ENCODE data around the gene SKI.

Gene SKI

GRCh38 chr1:2228157-2228594 lies at the start of gene SKI:
Gene SKI (plus strand): TSS chr1:2228319. CDS start chr1:2228767, 448 bp downstream.
- no peak for DNase-seq

- no peak for DNase-seq
Observed at GRCh38 chr1:2178875-2179274, 49.2 kb upstream of the SKI start.

DNA sequence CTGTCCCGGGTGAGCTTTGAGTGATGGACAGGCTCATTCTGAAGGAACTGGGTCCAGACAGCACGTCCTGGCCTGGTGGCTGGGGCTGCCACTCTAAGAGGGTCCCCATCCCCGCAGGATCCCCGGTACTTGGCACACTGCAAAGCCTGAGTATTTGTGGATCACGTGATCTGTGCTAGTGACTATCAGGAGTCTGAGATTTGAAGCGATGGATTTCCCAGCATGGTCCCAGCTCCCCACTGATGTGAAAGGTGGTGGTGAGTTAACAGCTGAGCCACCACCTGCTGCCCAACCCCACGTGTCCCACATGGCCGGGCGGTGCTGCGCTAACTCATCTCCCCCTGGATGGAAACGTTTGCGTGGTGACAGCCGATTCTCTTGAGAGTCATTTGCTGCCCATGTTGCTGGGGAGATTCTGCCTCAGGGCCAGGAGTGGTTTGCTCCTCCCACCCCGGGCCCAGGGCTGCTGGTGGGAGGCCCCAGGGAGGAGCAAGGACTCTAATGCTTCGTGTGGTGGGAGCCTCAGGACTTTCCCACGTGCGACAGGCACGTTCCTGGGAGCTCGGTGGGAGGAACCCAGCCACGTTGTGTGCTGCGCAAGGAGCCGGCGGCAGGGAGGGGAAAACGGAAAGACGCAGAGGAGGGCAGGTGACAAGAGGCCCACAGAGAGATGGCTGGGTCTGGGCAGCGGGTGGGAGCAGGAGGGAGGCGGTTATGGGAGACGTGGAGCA lies 48.7 kb upstream of the SKI start:
- no peak for DNase-seq

DNA sequence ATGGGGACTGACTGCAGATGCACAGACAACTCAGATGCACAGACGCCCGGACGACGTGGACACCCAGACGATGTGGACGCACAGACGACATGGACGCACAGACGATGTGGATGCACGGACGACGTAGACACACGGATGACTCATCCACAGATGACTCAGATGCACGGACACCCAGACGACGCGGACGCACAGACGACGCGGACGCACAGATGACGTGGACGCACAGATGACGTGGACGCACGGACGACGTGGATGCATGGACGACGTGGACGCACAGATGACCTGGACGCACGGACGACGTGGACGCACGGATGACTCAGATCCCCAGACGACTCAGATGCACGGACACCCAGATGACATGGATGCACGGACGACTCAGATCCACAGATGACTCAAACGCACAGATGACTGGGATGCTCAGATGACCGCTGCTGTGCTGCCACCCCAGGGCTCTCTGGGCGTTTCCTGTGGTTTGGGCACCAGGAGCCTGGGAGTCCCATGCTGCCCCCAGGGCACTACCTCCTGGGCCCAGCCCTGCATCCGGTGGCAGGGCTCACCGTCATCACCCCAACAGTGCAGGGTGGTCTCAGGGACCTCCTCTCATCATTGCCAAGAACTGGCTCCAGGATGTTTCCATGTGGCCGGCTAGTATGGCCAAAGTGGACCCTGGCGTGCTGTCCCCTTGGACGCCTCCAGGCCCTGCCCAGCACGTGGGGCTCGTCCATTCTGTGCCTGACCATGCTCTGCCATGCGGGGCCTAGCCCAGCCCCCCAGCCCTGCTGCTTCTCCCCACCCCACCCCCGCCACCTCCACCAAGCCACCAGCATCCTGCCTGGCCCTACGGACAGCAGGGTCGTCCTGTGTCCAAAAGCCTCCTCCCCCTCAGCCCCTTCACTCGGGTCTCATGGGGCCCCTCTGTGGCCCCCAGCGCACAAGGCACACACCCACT lies 47.5 kb upstream of the SKI start:
- no peak for DNase-seq

GRCh38 chr1:2181271-2181670 lies 46.8 kb upstream of the SKI start:
- DNase-seq = no peak

DNA sequence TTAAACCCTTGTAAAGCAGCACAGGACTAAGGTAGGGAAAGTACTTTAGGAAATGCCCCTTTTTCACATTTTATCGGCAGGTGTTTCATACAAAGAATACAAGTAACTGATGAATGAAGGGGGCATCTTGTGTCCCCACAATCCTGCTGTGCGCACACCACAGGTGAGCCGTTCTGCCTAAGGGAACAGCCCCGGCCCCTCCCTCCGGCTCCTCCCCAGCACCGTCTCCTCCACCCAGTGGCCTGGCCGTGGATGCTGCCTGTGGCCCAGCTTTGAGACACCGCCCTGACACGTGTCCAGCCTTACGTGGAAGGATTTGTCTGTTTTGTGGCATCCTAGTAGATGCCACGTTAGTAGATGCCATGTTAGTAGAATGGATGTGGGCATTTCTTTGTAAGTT lies 46.4 kb upstream of the SKI start:
- DNase-seq = no peak

GRCh38 chr1:2182376-2182775 lies 45.7 kb upstream of the SKI start:
- DNase-seq = no peak

DNA sequence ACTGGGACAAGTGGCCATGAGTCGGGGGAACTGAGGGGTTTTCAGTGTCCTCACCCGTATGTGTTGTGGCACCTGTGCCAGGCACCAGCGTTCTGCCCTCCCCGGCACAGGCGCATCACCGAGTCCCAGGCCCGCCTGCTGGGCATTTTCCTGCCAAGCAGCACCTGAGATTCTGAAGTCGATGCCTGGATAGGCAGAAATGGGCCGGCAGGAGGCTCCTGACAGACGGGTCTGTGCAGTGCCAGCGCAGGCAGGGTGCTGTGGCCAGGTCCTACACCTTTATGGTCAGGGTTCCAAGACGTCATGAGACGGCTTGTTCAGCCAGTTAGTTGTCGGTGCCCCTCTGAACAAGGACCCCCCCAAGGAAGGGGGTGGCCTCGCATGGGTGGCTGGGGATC lies 44.2 kb upstream of the SKI start:
- DNase-seq = no peak

DNA sequence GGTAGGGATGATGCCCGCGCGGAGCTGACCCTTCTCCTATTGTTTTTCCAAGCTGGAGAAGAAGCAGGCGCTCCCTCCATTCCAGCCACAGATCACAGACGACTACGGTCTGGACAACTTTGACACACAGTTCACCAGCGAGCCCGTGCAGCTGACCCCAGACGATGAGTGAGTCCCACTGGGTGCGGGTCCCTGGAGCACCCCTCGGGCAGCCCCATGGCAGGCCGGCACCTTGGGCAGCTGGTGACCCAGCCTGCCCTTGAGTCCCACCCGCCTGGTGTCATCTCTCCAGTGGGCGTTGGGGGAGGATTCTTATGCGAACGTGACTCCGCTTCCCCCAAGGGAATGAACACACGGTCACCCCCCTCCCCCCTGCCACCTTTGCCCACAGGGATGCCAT lies 43.6 kb upstream of the SKI start:
- no peak for DNase-seq

DNA sequence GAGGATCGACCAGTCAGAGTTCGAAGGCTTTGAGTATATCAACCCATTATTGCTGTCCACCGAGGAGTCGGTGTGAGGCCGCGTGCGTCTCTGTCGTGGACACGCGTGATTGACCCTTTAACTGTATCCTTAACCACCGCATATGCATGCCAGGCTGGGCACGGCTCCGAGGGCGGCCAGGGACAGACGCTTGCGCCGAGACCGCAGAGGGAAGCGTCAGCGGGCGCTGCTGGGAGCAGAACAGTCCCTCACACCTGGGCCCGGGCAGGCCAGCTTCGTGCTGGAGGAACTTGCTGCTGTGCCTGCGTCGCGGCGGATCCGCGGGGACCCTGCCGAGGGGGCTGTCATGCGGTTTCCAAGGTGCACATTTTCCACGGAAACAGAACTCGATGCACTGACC lies 43.2 kb upstream of the SKI start:
- DNase-seq = no peak

DNA sequence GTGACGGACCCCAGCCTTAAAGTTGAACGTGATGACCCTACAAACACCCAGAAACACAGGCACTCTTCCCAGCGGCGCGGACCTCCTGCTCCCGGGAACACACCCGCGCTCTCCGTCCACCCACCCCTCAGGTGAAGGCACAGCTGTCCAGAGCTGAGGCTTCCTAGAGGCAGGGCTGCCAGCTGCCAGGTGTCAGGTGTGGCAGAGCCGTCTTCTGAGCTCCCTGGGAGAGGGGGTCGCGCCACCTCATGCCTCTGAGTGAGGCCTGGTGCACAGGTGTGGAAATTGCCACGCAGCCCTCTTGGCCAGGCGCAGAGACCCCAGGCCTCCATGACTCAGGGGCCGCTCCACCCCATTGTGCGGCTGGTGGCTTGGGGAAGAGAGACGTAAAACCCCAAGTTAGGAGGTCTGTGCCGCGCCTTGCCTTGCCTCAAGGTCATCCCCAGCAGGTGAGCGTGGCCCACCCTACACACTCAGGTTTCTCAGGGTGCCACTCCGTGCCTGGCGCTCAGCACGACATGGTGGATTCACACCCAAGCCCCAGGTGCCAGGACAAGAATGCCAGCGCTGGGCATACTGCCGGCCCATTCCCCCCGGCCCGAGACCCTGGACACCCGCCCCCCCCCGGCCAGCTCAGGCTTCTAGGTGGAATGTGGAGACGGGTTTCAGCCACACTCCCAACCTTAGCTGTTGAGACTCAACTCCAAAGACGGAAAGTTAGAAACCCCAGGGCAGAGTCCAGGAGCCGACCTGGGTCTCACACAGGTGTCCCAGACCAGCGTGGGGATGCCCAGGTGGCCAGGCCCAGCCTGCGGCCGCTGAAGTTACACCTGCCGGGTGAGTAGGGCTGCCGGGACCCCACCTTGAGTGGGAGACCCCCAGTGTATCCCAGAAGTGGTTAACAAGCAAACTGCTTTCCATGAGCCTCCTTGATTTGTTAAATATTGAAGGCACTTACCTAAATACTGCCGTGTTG lies 42.0 kb upstream of the SKI start:
- no peak for DNase-seq

DNA sequence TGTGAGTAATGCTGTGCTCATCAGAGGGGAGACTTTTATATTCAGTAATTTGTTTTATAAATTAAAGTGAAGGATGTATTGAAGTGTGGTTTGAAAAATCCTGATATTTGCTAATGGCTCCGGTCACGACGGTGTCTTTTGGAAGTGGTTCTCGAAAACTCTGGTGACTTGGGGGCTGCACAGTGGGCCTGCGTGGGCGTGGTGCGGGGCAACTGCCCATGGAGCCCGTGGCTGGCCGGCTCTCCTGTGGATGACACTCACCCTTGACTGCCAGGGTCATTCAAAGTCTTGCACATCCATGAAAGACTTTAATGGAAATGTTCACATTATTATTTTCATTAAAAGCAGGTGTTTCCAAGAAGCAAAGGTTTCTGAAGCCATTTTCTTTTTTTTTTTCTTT lies 41.2 kb upstream of the SKI start:
- no peak for DNase-seq

DNA sequence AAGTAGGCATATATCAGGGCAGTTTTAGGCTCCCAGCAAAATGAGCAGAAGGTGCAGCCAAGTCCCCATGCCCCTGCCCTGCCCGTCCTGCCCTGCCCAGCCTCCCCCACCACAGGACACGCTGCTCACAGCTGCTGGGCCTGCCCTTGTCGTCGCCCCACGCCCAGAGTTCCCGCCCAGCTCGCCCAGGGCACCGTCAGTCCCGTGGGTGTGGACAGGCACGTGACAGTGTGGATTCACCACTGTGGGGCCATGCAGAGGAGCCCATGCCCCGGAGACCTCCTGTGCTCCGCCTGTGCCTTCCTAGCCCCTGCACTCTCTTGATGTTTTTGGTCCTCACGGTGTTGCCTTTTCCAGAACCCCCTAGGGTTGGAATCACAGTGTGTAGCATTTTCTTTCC lies 40.5 kb upstream of the SKI start:
- DNase-seq = no peak

- no peak for DNase-seq
Observed at GRCh38 chr1:2188336-2188735, 39.8 kb upstream of the SKI start.

DNA sequence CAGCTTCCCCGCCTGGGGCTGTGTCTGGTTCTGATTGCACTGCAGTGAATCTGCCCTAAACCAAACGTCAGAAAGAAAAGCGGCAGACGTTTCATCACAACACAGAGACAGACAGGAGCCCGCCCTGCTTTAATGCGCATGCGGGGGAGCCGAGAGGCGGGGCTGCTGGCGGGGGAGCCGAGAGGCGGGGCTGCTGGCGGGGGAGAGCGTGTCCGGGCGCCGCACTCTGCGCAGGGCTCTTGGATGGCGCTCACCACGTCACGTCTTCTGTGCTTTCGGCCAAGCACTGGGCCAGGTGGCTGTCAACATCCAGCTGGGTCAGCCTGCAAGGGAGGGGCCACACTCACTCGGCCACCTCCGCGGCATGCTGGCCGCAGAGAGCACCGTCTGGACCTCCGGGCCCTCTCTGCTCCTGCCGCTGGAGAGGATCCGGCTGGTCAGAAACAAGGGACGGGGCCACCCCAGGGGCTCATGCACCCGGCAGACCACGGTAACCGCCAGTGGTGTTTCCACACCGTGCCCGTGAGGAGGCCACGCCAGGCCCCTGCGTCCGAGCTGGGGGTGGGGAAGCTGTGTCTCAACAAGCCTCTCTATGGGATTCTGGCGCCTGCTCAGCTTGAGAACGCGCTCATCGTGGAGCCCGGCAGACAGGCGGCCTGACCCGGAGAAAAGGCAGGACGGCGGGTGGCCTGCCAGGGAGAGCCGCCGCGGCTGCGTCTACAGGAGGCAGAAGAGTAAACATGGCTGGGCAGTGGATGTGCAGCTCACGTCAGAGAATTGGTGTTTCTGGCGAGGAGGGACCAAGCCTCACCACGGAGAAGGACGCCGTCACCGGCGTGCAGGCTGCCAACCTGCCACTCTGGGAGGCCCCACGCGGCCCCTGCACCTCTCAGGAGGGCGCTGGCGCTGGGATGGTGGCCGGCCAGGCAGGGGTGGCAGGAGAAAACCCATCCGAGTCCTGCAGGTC lies 38.4 kb upstream of the SKI start:
- peak; percentile 95 for DNase-seq

DNA sequence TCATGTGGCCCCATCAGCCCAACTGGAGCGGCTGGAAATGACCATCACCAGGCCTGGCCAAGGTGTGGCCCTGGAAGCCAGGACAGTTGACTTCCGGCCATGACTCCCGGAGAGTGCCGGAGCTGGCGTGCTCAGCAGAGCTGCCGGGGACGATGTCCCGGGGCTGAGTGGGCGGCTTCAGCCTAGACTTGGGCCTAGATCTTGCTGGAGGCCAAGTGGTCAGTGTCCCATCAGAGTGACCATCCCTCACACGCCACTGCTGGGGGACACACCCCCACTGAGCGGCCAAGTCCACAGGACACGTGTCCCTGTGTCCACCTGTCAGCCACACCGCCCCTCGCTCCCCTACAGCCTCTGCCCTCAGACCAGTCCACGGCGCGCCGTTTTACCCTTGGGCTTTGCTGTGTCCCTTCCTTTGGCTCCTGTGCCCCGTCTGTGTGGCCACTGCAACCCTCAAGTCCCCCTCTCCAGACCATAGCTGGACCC lies 37.6 kb upstream of the SKI start:
- no peak for DNase-seq

DNA sequence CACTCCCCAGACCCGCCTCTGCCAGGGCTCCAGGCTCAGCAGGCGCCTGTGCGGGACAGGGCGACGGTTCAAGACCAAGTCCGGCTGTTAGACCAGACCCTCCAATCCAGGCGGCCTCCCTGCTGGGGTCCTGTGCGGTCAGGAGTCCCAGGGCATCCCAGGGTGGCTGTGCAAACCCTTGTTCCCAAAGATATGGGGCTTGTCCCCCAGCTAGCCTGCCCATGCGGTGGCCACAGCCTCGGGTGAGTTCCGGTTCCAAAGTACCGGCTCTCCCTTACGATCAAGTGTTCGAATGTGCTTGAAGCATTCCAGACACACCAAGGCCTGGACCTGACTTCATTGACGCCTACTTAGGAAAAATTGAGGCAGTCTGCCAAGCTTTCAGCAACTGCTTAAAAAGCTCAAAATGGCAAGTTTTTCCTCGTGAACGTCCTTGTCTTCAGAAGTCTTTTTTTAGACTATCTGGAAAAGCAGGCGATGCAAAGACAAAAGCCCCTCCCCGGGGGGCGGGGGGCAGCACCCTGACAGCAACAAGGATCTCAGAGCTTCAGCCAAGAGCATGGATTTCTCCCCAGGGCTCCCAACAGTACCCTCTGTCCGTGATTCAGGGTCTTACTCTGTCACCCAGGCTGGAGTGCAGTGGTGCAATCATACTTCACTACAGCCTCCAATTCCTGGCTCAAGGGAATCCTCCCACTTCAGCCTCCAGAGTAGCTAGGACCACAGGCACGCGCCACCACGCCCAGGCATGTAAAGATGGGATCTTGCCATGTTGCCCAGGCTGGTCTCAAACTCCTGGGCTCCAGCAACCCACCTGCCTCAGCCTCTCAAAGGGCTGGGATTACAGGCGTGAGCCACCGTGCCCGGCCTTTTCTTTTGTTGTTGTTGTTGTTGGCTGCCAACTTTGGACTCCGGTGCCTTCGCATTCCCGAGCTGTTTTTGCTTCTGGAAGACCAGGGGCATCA lies 35.8 kb upstream of the SKI start:
- no peak for DNase-seq

- DNase-seq = no peak
Observed at GRCh38 chr1:2193514-2194281, 34.4 kb upstream of the SKI start.

DNA sequence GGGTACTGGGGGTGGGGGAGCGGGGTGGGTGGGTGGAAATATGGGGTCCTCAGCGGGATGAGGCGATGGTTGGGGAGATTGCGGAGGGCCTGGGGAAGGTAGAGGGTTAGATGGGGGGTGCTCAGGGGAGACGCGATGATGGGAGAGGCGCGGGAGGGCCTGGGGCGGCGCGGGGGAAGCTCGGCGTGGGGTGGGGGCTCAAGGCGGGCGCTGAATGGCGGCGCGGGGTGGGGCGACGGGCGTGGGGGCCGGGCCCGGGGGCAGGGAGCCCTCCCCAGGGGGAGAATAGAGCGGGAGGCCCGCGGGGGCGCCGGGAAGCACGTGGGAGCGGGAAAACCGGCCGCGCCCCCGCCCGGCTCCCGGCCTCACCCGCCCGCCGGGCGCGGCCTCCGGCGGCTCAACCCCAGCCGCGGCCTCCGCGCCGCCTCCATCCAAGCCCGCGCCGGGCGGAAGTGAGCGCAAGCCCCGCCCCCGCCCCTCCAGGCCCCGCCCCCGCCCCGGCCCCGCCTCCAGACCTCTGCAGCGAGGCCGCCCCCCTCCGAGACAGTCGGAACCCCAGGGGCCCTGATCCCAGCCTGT lies 33.7 kb upstream of the SKI start, which contains the start of gene FAAP20:
Gene FAAP20, minus strand, starts transcription at position 454 of the 579 bp plus-strand sequence. Its CDS starts 23 bp downstream, at position 431.
- DNase-seq = no peak

Data from activated CD8-positive, alpha-beta memory T cell treated with anti-CD3 and anti-CD28 coated beads for 24 hours (primary cell).